NT2/D1 (cell line): ENCODE results near the gene RPS3A.

Experiments used
- DNase-seq: peaks from one replicate; pipeline ENCODE4 v3.0.0-alpha.2; 2011; ENCODE audit warnings: low read depth, low spot score
- H3K27me3 ChIP-seq: 2 replicates; pipeline ENCODE4 v1.6.0; 2011; ENCODE audit warnings: mild to moderate bottlenecking; ENCODE audit not compliant: insufficient read length, insufficient read depth
- H3K36me3 ChIP-seq: 2 replicates; pipeline ENCODE4 v1.6.1; 2011; ENCODE audit warnings: mild to moderate bottlenecking, low read length, mixed read lengths; ENCODE audit not compliant: insufficient read depth, insufficient read length
- H3K4me1 ChIP-seq: 2 replicates; pipeline ENCODE4 v1.5.1; 2011; ENCODE audit not compliant: insufficient read depth, insufficient read length
- H3K4me3 ChIP-seq: 2 replicates; pipeline ENCODE4 v1.5.1; 2011; ENCODE audit warnings: low read depth; ENCODE audit not compliant: insufficient read length
- H3K9ac ChIP-seq: 2 replicates; pipeline ENCODE4 v1.6.0; 2011; ENCODE audit warnings: low read depth; ENCODE audit not compliant: insufficient read length
- H3K9me3 ChIP-seq: 2 replicates; pipeline ENCODE4 v1.5.1; 2011; ENCODE audit warnings: mild to moderate bottlenecking, low read length; ENCODE audit not compliant: insufficient read depth
- SUZ12 ChIP-seq: IDR thresholded peaks from 2 replicates; pipeline ENCODE4 v1.6.1; 2011; ENCODE audit not compliant: insufficient read length, insufficient read depth; ENCODE audit errors: extremely low read depth
- YY1 ChIP-seq: IDR thresholded peaks from 2 replicates; pipeline ENCODE4 v1.6.1; 2011; ENCODE audit not compliant: insufficient read length, insufficient read depth
- ZNF274 ChIP-seq: IDR thresholded peaks from 2 replicates; pipeline ENCODE4 v1.6.1; 2011; ENCODE audit warnings: mild to moderate bottlenecking, low read depth, low read length

The RPS3A gene

DNA sequence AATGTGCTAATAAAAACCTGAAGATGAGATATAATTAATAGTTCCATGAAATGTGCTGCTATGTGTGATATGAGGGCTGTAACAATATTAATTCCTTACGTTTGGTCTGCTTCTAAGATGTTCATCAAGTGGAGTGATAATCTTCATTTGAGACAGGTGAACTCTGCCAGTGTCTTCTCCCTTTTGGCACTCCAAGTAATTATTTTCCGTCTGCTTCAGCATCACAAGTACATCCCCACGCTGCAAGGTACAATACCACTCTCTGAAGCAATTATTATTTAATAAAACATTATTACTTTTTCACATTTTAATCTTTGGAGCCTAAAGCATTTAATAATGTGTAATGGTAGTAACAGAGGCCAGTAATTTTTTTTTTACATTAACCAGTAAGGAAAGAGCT lies 44.4 kb downstream of the RPS3A start:
- H3K9ac ChIP-seq: no peak overlapping the region
- H3K4me1 ChIP-seq: no peaks in the 10 kb centered on the region
- no peak for DNase-seq
- no peaks in the 10 kb centered on the region for H3K9me3 ChIP-seq
- peaks cover 24% of the 10 kb centered on the region for H3K36me3 ChIP-seq
- no peak for TF ChIP-seq ZNF274
- no peak for TF ChIP-seq SUZ12
- no peak for TF ChIP-seq YY1
- H3K27me3 ChIP-seq: no peaks in the 10 kb centered on the region
- H3K4me3 ChIP-seq: no peak overlapping the region

DNA sequence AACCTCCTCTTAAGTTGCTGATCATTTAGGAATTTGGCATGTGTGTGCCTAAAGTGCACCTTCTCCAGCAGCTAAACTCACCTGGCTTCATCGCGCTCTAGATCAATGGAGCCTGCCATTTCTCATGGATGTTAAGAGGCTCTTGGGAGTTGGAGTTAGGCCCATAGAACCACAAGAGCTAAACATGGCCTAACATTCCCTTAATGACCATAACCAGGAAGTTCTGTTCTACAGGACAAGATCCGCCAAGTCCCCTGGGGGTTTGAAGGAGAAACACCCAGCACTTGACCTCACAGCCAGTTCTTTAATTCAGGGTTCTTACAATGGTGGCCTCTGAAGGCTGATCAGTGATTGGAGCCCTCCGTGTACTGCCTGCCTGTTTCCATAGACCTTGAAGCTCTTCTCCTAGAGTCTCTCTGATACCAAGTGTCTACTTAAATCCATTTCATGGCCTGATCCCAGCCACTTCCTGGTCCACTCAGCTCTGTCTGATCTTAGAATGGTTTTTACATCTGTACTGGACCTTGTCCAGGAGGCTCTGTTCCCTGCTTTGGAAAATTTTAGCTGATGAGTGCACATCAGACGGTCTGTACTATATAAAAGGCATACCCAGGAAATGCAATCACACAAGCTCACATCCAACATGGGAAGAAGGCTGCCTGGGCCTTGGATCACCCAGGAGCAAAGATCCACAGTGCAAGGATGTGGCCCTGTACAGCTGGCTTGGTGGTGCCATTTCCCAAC lies 45.1 kb downstream of the RPS3A start:
- Histone ChIP-seq H3K4me1 (no peaks in the 10 kb centered on the region), H3K9ac (no peak overlapping the region), H3K4me3 (no peak overlapping the region), H3K9me3 (no peaks in the 10 kb centered on the region), H3K36me3 (peaks cover 26% of the 10 kb centered on the region), H3K27me3 (no peaks in the 10 kb centered on the region)
- TF ChIP-seq SUZ12: no peak
- TF ChIP-seq ZNF274: no peak
- TF ChIP-seq YY1: no peak
- no peak for DNase-seq

DNA sequence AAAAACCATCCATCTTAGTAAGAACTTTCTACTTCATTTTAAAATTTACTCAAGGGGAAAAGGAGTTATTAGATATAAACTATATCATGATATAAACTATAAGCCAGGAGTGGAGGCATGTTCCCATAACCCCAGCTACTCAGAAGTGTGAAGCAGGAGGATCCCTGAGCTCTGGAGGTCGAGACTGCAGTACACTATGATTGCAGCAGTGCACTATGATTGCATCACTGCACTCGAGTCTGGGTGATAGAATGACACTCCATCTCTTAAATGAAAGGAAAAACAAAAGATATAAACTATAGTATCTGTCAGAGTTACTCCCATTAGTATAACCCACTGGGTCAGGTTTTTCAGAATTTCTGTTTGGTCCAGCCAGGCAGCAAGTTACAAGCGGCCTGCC lies 47.6 kb downstream of the RPS3A start:
- Histone ChIP-seq H3K9ac (no peak overlapping the region), H3K9me3 (no peaks in the 10 kb centered on the region)
- TF ChIP-seq ZNF274 (no peak), SUZ12 (no peak), YY1 (no peak)

DNA sequence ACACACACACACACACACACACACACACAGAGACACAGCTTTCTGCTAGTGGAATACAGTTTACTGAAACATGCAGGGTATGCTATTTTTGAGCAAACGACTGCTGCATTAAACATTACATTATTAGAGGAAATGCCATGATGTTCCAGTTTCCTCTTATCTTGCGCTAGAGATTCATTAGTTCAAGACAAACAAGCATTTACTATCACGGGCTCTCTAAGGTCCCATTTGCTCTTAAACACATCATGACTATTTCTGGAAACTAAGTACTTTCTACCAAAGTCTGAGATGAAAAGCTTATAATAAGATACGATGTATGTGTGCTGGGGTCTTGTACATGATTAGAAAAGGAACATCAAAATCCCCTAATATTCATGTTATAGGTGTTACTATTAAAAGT lies 48.8 kb downstream of the RPS3A start:
- Histone ChIP-seq H3K9ac (no peak overlapping the region), H3K4me3 (no peak overlapping the region), H3K9me3 (no peaks in the 10 kb centered on the region), H3K36me3 (peaks cover 17% of the 10 kb centered on the region), H3K4me1 (no peaks in the 10 kb centered on the region), H3K27me3 (no peaks in the 10 kb centered on the region)
- TF ChIP-seq YY1: no peak
- no peak for TF ChIP-seq ZNF274
- TF ChIP-seq SUZ12: no peak
- no peak for DNase-seq

More for the DNA sequence above, 47.6 kb downstream of the RPS3A start:
- DNase-seq: no peak
- H3K4me1 ChIP-seq: no peaks in the 10 kb centered on the region
- peaks cover 24% of the 10 kb centered on the region for H3K36me3 ChIP-seq
- H3K27me3 ChIP-seq: no peaks in the 10 kb centered on the region
- H3K4me3 ChIP-seq: no peak overlapping the region

- TF ChIP-seq YY1 (no peak), SUZ12 (no peak), ZNF274 (no peak)
- no peaks in the 10 kb centered on the region for H3K27me3 ChIP-seq
- H3K4me3 ChIP-seq: no peak overlapping the region
- H3K4me1 ChIP-seq: no peaks in the 10 kb centered on the region
- H3K9ac ChIP-seq: no peak overlapping the region
- H3K36me3 ChIP-seq: peaks cover 17% of the 10 kb centered on the region
- DNase-seq: no peak
- no peaks in the 10 kb centered on the region for H3K9me3 ChIP-seq
Observed at GRCh38 chr4:151150821-151151580, 51.6 kb downstream of the RPS3A start.

- Histone ChIP-seq H3K36me3 (peaks cover 15% of the 10 kb centered on the region), H3K4me3 (no peak overlapping the region), H3K9me3 (no peaks in the 10 kb centered on the region), H3K4me1 (no peaks in the 10 kb centered on the region), H3K9ac (no peak overlapping the region), H3K27me3 (no peaks in the 10 kb centered on the region)
- no peak for DNase-seq
- no peak for TF ChIP-seq SUZ12
- TF ChIP-seq ZNF274: no peak
Observed at GRCh38 chr4:151152028-151152427, 52.6 kb downstream of the RPS3A start.

DNA sequence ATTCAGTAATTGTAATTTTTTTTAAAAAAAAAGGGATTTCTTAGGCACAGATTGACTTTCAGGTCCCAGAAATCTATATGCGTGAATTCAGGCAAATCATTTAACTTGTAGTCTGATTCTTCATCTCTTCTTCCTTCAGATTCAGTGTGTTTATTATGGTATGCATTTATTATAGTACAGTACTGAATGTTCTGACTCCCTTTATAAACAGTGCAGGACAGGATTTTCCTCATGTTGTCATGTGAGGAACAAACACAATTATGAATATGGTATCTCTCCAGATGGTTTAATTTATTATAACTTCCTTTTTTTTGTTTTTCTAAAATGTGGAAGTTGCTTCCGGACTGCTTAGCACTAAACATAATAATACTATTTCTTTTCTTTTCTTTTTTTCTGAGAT lies 54.2 kb downstream of the RPS3A start:
- Histone ChIP-seq H3K36me3 (peaks cover 5% of the 10 kb centered on the region), H3K27me3 (no peaks in the 10 kb centered on the region), H3K9me3 (no peaks in the 10 kb centered on the region), H3K9ac (no peak overlapping the region), H3K4me1 (no peaks in the 10 kb centered on the region), H3K4me3 (no peak overlapping the region)
- TF ChIP-seq SUZ12: no peak
- TF ChIP-seq ZNF274: no peak
- TF ChIP-seq YY1: no peak
- DNase-seq: no peak
